ENCODE results near the gene WNT3. TPM values are rescaled to one million over a fixed set of nuclear protein-coding genes. Genes with fewer than 3 reads are reported as not detected.
A peak's percentile ranks its signal among the peaks of the same experiment; 100 is the strongest.

Gene WNT3, protein sequence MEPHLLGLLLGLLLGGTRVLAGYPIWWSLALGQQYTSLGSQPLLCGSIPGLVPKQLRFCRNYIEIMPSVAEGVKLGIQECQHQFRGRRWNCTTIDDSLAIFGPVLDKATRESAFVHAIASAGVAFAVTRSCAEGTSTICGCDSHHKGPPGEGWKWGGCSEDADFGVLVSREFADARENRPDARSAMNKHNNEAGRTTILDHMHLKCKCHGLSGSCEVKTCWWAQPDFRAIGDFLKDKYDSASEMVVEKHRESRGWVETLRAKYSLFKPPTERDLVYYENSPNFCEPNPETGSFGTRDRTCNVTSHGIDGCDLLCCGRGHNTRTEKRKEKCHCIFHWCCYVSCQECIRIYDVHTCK
- total RNA-seq = 1 to 10 TPM in 1 of 2 donors, under 1 TPM in 1; 0.44 to 1.2 TPM

DNA sequence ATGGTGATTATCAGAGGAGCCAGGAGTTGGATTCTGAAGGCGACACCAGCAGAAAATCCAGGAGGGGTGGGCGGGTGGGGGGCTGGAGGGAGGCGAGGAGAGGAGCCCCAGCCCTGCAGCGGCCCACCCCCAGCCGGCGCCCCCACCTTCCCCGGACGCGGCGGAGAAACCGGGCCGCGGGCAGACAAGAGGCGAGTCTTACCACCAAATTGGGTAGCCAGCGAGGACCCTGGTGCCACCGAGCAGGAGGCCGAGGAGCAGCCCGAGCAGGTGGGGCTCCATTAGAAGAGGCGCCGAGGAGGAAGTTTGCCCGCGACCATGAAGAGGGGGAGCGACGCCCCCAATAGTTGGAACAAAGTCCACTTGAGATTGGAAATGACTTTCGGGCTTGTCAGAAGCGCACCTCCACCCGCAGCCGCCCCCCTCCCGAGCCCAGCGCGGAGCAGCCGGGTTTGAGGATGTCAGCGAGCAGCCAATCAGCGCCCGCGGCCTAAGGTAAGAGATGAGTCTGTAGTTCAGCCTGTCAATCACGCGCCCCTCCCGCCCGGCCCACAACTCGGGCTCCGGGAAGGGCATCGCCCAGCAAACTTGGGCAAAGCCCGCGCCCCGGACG is at the start of gene WNT3:
WNT3 (minus strand) TSS at position 377 of the 613 bp plus-strand sequence; CDS start at position 282, 95 bp downstream.
- no peaks in the 10 kb centered on the region for H3K36me3 ChIP-seq
- peak within 1 kb of the TSS; percentile 22 to 48 for H3K4me3 ChIP-seq
- peaks cover 26 to 62% of the 10 kb centered on the region in 2 donors for H3K27me3 ChIP-seq
- no peak for TF ChIP-seq CTCF (IDR thresholded peaks at IDR 0.05)
- H3K27ac ChIP-seq = no peak within 1 kb of the TSS
- no peaks in the 10 kb centered on the region for H3K9me3 ChIP-seq
- peaks cover 0 to 24% of the 10 kb centered on the region in 2 donors for H3K4me1 ChIP-seq
- DNase-seq (ENCODE audit: low spot score) = no peak

GRCh38 chr17:46866747-46867146 is 48.3 kb upstream of the WNT3 start:
- no peak for DNase-seq (ENCODE audit: low spot score)
- Histone ChIP-seq H3K9me3 (no peaks in the 10 kb centered on the region), H3K4me3 (no peak overlapping the region), H3K36me3 (no peaks in the 10 kb centered on the region), H3K27ac (no peak overlapping the region), H3K27me3 (no peaks in the 10 kb centered on the region), H3K4me1 (no peaks in the 10 kb centered on the region)
- TF ChIP-seq CTCF (IDR thresholded peaks at IDR 0.05) = no peak

DNA sequence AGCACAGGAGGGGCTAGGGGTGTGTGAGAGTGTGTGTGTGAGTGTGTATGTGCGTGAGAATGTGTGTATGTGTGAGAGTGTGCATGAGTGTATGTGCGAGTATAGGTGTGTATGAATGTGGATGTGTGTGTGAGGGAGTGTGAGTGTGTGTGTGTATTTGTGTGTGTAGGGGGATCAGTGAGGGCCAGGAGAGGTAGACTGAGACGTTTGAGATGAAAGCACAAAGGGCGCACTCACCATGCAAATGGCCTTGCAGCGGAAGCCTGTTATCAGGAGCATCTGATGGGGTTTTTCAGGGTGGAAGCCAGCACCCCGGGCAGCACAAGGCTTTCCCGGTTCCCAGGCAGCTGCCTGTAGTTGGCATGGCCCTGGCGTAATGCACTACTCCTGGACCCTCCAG is 47.8 kb upstream of the WNT3 start:
- no peak overlapping the region for H3K4me3 ChIP-seq
- no peaks in the 10 kb centered on the region for H3K4me1 ChIP-seq
- DNase-seq (ENCODE audit: low spot score) = no peak
- no peaks in the 10 kb centered on the region for H3K36me3 ChIP-seq
- H3K27me3 ChIP-seq = no peaks in the 10 kb centered on the region
- no peaks in the 10 kb centered on the region for H3K9me3 ChIP-seq
- TF ChIP-seq CTCF (IDR thresholded peaks at IDR 0.05) = no peak
- no peak overlapping the region for H3K27ac ChIP-seq

GRCh38 chr17:46865100-46865499 is 46.6 kb upstream of the WNT3 start:
- Histone ChIP-seq H3K4me3 (no peak overlapping the region), H3K27ac (no peak overlapping the region), H3K36me3 (no peaks in the 10 kb centered on the region), H3K9me3 (no peaks in the 10 kb centered on the region), H3K27me3 (no peaks in the 10 kb centered on the region), H3K4me1 (no peaks in the 10 kb centered on the region)
- no peak for TF ChIP-seq CTCF (IDR thresholded peaks at IDR 0.05)
- DNase-seq (ENCODE audit: low spot score) = no peak

GRCh38 chr17:46863383-46864121 is 45.1 kb upstream of the WNT3 start:
- TF ChIP-seq CTCF (IDR thresholded peaks at IDR 0.05) = no peak
- no peaks in the 10 kb centered on the region for H3K4me1 ChIP-seq
- no peak for DNase-seq (ENCODE audit: low spot score)
- no peaks in the 10 kb centered on the region for H3K27me3 ChIP-seq
- H3K36me3 ChIP-seq = no peaks in the 10 kb centered on the region
- H3K9me3 ChIP-seq = no peaks in the 10 kb centered on the region
- no peak overlapping the region for H3K27ac ChIP-seq
- no peak overlapping the region for H3K4me3 ChIP-seq

Measured in right atrium auricular region (tissue), 2 donors.